Activated naive CD4-positive, alpha-beta T cell treated with anti-CD3 and anti-CD28 coated beads for 36 hours (primary cell): ENCODE data around the gene KIRREL3. TPM values are rescaled to one million over a fixed set of nuclear protein-coding genes. Genes with fewer than 3 reads are reported as not detected.

Source experiments
- CTCF ChIA-PET: fragments of 350-600 bp; sonication (Branson Sonifier 250); formaldehyde crosslinking; loops from one replicate; lab custom pipeline; 2021; ENCODE audit warnings: antibody characterized with exemption; lab: Charles Lee
- DNase-seq: peaks from one replicate; pipeline ENCODE4 v3.0.0-alpha.2; 2020
- H3K27ac Mint-ChIP-seq: one replicate; pipeline ENCODE4 v1.8.0; 2021; ENCODE audit warnings: mild to moderate bottlenecking, mixed read lengths
- H3K27me3 Mint-ChIP-seq: one replicate; pipeline ENCODE4 v1.8.0; 2021; ENCODE audit warnings: low read depth, mixed read lengths
- H3K36me3 Mint-ChIP-seq: one replicate; pipeline ENCODE4 v1.8.0; 2021; ENCODE audit warnings: low read depth, mixed read lengths
- H3K4me1 Mint-ChIP-seq: one replicate; pipeline ENCODE4 v1.8.0; 2021; ENCODE audit warnings: low read depth, mixed read lengths
- H3K4me3 Mint-ChIP-seq: one replicate; pipeline ENCODE4 v1.8.0; 2021; ENCODE audit warnings: mild to moderate bottlenecking, moderate library complexity, mixed read lengths
- H3K9me3 Mint-ChIP-seq: one replicate; pipeline ENCODE4 v1.8.0; 2021; ENCODE audit warnings: mixed read lengths
- intact Hi-C: fragments of 100-400 bp; cut with micrococcal nuclease; formaldehyde crosslinking; loops from one replicate; pipeline ENCODE4 v1.15.1; 2023
- total RNA-seq, 2 experiments: library from RNA; stranded (reverse); gene quantifications; one replicate each; pipeline ENCODE4 v1.2.3, GENCODE V29; 2021

KIRREL3 gene
- total RNA-seq, 2 experiments from 2014 or later, result not detected

DNA sequence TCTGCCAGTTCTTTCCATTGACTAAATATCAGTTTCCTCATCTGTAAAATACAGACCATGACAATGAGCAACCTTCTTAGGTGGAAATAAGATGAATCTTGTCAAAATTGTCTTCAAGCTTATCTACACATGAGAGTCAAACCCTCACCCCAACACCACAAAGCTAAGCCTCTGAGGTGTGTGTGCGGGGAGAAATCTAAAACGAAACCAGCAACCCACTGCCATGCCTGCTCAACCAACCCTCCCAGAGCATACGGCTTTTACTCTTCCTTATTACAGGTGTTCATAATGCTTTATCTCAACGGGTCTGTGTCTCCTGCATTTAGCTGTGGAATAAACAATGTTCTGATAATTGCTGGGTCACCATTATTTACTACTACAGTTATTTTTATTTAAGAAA lies 235.4 kb downstream of the KIRREL3 start:
- intact Hi-C loops, result no loop called here
- CTCF ChIA-PET, result no interaction called here
- H3K27ac Mint-ChIP-seq, result no peak overlapping the region
- H3K36me3 Mint-ChIP-seq, result no peaks in the 10 kb centered on the region
- H3K27me3 Mint-ChIP-seq, result peaks cover 5% of the 10 kb centered on the region
- no peaks in the 10 kb centered on the region for H3K9me3 Mint-ChIP-seq
- H3K4me3 Mint-ChIP-seq, result no peak overlapping the region
- no peaks in the 10 kb centered on the region for H3K4me1 Mint-ChIP-seq
- DNase-seq, result no peak

DNA sequence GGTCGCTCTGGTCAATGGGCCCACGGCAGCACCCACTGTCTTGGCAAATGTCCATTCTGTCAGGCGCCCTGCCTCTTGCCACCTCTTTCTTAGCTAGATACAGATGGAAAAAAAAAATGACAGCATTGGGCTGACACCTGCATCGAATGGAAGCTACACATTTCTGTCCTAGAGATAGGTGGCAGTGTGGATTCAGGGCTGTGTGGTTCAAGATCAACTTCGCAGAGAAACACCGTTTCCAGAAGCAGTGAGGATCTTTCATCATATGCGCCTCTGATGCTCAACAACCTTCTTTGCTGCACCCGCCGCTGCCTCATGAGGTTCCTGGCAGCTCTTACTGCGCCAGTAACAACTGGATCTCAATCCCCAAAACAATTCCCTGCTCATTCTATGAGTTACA lies 236.3 kb downstream of the KIRREL3 start:
- intact Hi-C loops, result no loop called here
- no peak overlapping the region for H3K27ac Mint-ChIP-seq
- H3K27me3 Mint-ChIP-seq, result peaks cover 5% of the 10 kb centered on the region
- no peaks in the 10 kb centered on the region for H3K9me3 Mint-ChIP-seq
- CTCF ChIA-PET, result no interaction called here
- no peaks in the 10 kb centered on the region for H3K36me3 Mint-ChIP-seq
- H3K4me1 Mint-ChIP-seq, result no peaks in the 10 kb centered on the region
- DNase-seq, result no peak
- no peak overlapping the region for H3K4me3 Mint-ChIP-seq

DNA sequence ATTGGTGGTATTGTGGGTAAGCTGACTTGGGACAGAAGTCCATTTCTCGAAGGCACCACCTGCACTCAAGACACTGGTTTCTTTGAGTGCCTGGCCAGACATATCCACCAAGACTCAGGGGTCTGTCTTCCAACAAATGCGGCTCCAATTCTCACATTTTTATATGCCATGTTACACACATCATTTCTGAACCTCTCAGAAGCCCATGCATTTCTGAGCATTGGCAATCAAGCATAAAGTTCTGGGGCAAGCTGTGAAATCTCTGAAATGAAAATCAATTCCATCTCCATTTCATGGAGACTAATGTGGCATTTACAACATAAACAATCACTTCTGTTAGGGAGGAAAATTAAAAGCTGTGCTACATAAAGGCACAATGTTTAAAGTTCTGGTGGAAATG lies 243.7 kb downstream of the KIRREL3 start:
- intact Hi-C loops, result no loop called here
- H3K4me3 Mint-ChIP-seq, result no peak overlapping the region
- peaks cover 9% of the 10 kb centered on the region for H3K27me3 Mint-ChIP-seq
- H3K4me1 Mint-ChIP-seq, result no peaks in the 10 kb centered on the region
- H3K27ac Mint-ChIP-seq, result no peak overlapping the region
- no peaks in the 10 kb centered on the region for H3K36me3 Mint-ChIP-seq
- no peaks in the 10 kb centered on the region for H3K9me3 Mint-ChIP-seq
- CTCF ChIA-PET, result no interaction called here
- no peak for DNase-seq

DNA sequence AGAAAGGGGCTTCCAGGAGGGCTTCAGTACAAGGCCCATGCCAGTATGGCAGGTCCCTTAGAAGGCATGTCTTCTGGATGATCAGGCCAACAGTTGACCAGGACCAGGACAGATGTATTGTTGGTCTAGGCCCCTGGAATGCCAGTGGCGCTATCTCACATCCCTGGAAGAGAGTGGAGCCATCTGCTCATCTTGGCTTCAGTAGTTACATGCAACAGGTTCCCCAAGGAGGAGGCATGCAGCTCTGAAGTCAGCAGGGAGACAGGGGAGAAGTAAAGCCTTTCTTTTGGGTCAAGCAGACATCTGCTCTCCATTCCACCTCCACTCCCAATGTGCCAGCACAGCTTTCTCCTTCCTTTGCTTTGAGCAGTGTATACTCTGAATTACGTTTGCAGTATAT lies 244.1 kb downstream of the KIRREL3 start:
- H3K4me1 Mint-ChIP-seq, result no peaks in the 10 kb centered on the region
- H3K4me3 Mint-ChIP-seq, result no peak overlapping the region
- CTCF ChIA-PET, result no interaction called here
- H3K36me3 Mint-ChIP-seq, result no peaks in the 10 kb centered on the region
- H3K9me3 Mint-ChIP-seq, result no peaks in the 10 kb centered on the region
- intact Hi-C loops, result no loop called here
- peaks cover 9% of the 10 kb centered on the region for H3K27me3 Mint-ChIP-seq
- DNase-seq, result no peak
- no peak overlapping the region for H3K27ac Mint-ChIP-seq

DNA sequence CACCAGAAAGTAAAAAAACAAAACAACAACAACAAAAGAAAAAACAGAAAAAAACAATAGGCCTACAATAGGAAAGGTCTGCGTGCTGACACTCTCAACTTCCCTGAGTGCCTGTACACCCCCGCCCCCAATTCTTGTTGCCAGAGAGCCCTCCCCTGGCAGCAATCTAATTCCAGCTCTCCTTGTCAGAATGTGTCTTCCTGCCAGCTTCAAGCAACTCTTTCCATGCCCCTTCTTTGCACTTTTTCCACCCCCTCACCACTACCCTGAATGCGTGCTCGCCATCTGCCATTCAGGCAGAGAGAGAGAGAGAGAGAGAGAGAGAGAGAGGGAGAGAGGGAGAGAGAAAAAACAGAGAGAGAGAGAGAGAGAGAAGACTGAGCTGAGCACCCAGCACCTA lies 245.0 kb downstream of the KIRREL3 start:
- no peaks in the 10 kb centered on the region for H3K36me3 Mint-ChIP-seq
- H3K4me3 Mint-ChIP-seq, result no peak overlapping the region
- H3K27ac Mint-ChIP-seq, result no peak overlapping the region
- CTCF ChIA-PET, result interaction anchor here (0.7 kb wide), 1 partner anchor 564 kb away, joined by 3 read pairs; no protein-coding TSS in a partner anchor
- peaks cover 9% of the 10 kb centered on the region for H3K27me3 Mint-ChIP-seq
- H3K4me1 Mint-ChIP-seq, result no peaks in the 10 kb centered on the region
- intact Hi-C loops, result no loop called here
- DNase-seq, result no peak
- H3K9me3 Mint-ChIP-seq, result no peaks in the 10 kb centered on the region

DNA sequence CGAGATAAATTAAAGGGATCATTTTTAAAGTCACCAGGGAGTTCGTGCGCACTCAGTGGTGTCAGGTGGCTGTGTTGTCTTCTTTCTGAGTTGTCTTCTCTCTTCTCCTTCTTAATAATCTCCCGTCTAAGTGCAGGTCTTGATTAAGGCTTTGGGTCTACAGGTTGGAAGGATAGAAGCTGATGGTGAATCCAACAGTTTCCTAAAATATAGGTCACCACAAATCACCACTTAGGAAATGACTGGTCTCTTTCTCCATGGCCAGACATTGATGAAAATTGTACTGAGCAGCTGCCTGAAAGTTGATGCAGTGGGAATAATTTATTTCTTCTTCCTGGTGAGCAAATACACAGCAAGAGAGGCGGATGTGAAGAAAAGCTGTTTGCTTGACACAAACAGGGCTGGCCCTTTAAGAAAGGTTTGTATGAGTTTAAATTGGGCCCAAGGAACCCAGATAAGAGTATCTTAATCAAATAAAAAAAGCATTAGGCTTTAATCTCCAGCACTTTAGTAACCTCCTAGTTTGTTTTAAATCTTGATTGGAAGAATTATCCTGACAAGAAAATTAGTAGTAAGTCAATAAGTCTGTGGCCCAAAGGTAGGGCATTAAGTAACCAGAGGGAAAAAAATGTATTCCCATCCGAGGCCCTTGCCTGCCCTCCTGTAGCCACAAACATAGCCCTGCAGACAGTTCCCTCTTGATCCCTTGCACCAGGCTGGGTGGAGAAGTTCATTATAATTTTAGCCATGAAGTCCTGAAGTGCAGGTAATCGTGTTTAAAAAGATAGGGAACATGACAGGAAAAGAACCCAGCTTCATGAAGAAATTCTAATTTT lies 245.8 kb downstream of the KIRREL3 start:
- CTCF ChIA-PET, result interaction anchor here (0.7 kb wide), 1 partner anchor 565 kb away, joined by 3 read pairs; no protein-coding TSS in a partner anchor

DNA sequence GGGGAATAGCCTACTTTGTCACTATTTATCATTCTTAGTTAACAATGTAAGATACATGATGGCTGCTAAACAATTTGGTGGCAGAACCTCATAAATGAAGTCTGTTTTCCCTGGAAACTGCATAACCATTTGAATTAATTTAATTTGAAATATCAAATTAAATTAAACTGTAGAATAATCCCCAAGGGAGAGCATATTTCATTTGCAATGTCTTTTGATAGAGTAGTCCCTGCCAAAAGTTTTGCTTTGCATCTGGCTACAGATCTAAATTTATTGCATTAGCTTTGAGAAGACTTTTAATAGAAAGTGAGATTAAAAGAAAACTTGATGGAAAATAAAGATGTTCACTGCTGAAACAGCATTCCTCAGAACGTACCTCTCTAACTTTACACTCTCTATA lies 246.6 kb downstream of the KIRREL3 start:
- H3K9me3 Mint-ChIP-seq, result no peaks in the 10 kb centered on the region
- intact Hi-C loops, result no loop called here
- H3K4me3 Mint-ChIP-seq, result no peak overlapping the region
- H3K27me3 Mint-ChIP-seq, result peaks cover 15% of the 10 kb centered on the region
- no peak overlapping the region for H3K27ac Mint-ChIP-seq
- DNase-seq, result no peak
- no peaks in the 10 kb centered on the region for H3K36me3 Mint-ChIP-seq
- CTCF ChIA-PET, result no interaction called here
- H3K4me1 Mint-ChIP-seq, result no peaks in the 10 kb centered on the region

More for the DNA sequence above, 245.8 kb downstream of the KIRREL3 start:
- no peak overlapping the region for H3K27ac Mint-ChIP-seq
- DNase-seq, result no peak
- no peaks in the 10 kb centered on the region for H3K4me1 Mint-ChIP-seq
- no peaks in the 10 kb centered on the region for H3K36me3 Mint-ChIP-seq
- H3K9me3 Mint-ChIP-seq, result no peaks in the 10 kb centered on the region
- H3K27me3 Mint-ChIP-seq, result peaks cover 9% of the 10 kb centered on the region
- intact Hi-C loops, result no loop called here
- H3K4me3 Mint-ChIP-seq, result no peak overlapping the region

DNA sequence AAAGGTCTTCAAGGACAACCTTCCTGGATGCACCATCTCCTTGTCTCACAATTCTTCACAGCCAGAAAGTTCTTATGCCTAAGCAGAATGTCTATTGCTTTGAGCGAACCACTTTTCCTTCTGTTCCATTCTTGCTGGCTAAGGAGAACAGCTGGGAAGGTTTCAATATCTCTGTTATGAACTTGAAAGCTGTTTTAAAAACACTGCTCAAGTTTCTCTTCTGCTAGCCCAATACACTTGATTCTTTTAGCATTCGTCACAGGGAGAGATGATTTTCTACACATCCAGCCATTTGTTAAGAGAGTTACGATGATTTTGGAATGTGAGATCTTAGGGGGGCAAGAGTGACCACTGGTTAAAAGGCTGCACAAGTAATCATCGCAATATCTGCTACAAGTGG lies 249.3 kb downstream of the KIRREL3 start:
- no peak for DNase-seq
- CTCF ChIA-PET, result interaction anchor here (1.2 kb wide), 1 partner anchor 9 kb away, joined by 3 read pairs; no protein-coding TSS in a partner anchor
- intact Hi-C loops, result no loop called here
- Mint-ChIP-seq H3K27ac (no peak overlapping the region), H3K4me3 (no peak overlapping the region), H3K27me3 (peaks cover 17% of the 10 kb centered on the region), H3K9me3 (no peaks in the 10 kb centered on the region), H3K4me1 (no peaks in the 10 kb centered on the region), H3K36me3 (no peaks in the 10 kb centered on the region)

DNA sequence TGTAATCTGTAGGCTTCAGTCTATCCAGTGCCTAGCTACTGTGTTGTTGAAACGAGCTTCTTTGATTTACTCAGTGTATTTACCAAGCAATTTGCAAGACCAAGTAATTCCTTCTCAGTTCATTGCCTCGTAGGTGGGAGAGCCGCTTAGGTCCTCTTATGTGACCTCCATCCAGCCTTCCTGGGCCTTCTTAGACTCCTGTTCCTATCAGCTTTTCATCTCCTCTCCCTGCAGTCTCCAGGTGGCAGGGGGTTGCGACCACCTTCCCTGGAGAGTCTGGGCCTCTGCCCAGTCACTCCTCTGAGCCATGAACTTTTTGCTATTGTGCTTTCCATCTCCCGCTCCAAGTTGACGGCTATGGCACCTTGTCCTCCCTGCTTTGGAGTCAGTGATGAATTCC lies 251.8 kb downstream of the KIRREL3 start:
- DNase-seq, result no peak
- H3K4me1 Mint-ChIP-seq, result no peaks in the 10 kb centered on the region
- H3K4me3 Mint-ChIP-seq, result no peak overlapping the region
- H3K27ac Mint-ChIP-seq, result no peak overlapping the region
- no peaks in the 10 kb centered on the region for H3K36me3 Mint-ChIP-seq
- H3K9me3 Mint-ChIP-seq, result no peaks in the 10 kb centered on the region
- CTCF ChIA-PET, result no interaction called here
- intact Hi-C loops, result no loop called here
- H3K27me3 Mint-ChIP-seq, result peaks cover 9% of the 10 kb centered on the region

DNA sequence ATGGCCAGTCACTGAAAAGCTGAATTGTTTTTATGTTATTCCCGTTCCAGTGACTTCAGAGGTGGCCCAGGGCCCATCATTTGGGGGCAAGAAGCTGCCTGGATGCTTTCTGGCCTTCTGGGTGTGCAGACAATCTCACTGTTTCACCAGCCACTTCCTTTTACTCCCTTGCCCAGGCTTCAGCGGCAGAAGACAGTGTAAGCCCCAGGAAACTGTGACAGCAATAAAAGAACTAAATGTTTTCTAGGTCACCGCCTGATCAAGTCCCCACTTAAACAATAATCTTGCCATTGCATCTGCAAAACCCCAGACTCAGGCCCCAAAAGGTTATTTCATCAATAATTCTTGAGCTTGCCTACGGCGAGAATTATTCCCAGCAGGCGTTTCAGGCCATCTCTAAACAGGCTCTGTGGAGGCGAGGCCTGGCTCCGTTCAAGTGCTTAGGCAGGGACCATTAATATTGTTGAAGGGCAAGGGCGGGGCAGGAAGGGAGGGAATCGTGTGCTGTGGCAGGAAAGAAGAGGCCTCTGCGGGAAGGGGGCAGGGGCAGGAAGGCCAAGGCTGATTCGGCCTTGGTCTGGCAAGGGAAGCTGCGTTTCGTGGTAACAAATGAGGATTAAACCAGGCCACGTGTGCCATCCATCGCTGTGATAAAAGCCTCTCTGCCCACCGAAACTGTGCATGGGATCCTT lies 252.3 kb downstream of the KIRREL3 start:
- no peak for DNase-seq
- Mint-ChIP-seq H3K27me3 (peaks cover 9% of the 10 kb centered on the region), H3K36me3 (no peaks in the 10 kb centered on the region), H3K4me3 (no peak overlapping the region), H3K9me3 (no peaks in the 10 kb centered on the region), H3K4me1 (no peaks in the 10 kb centered on the region), H3K27ac (no peak overlapping the region)
- intact Hi-C loops, result no loop called here
- CTCF ChIA-PET, result no interaction called here

DNA sequence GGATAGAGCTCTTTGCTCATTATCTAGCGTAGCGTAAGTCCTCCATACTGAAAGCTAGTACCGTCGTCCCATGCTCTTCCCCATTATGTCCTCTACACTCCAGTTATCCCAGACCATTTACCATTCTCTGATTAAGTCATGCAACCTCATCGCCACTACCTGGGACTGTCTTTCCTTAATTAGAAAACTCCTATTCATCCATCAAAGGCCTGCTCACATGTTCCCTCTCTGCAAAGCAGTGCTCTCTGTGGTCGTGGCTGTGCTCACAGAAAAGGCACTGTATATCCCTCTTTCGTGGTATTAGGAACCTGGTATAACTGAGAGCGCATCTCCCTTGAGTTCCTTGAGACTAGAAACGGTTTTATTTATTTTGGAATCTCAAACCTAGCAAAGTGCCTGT lies 253.3 kb downstream of the KIRREL3 start:
- no peaks in the 10 kb centered on the region for H3K9me3 Mint-ChIP-seq
- CTCF ChIA-PET, result no interaction called here
- H3K4me1 Mint-ChIP-seq, result no peaks in the 10 kb centered on the region
- peaks cover 7% of the 10 kb centered on the region for H3K27me3 Mint-ChIP-seq
- H3K27ac Mint-ChIP-seq, result no peak overlapping the region
- no peak overlapping the region for H3K4me3 Mint-ChIP-seq
- DNase-seq, result no peak
- intact Hi-C loops, result no loop called here
- H3K36me3 Mint-ChIP-seq, result no peaks in the 10 kb centered on the region

DNA sequence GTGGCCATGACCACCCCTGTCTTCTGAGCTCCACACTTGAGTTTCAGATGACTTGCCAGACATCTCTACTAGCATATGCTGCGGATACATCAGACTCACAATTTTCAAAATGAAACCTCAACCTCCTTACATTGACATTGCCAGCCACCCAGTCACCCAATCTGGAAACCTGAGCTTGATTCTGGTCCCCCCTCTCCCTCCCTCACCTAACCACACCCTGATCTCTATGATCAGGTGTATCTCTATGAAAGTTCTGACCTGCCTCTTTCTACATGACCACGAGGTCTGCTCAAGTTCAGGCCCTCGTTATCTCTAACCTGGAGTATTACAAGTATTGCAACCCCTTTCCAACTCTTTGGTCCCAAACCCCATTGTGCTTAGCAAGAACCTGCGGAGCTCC lies 254.1 kb downstream of the KIRREL3 start:
- intact Hi-C loops, result no loop called here
- no peak overlapping the region for H3K27ac Mint-ChIP-seq
- H3K4me3 Mint-ChIP-seq, result no peak overlapping the region
- CTCF ChIA-PET, result no interaction called here
- H3K36me3 Mint-ChIP-seq, result no peaks in the 10 kb centered on the region
- DNase-seq, result no peak
- peaks cover 10% of the 10 kb centered on the region for H3K27me3 Mint-ChIP-seq
- no peaks in the 10 kb centered on the region for H3K4me1 Mint-ChIP-seq
- no peaks in the 10 kb centered on the region for H3K9me3 Mint-ChIP-seq

DNA sequence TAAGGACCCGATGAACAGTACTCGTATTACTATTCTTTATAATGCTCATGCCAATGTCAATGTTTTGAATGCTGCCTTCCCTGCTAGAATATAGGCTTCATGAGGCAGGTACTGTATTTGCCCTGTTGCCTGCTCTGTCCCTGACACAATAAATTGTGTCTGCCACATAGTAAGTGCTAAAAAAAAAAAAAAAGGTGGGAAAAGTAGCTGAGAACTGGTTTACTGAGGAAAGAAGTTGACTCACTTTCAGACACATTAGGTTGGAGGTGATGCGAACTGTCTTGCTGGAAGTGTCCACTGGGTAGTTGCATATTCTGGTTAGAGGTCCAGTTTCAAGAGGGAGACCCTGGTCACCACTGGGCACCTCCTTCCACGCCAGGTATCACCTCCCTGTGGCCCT lies 255.9 kb downstream of the KIRREL3 start:
- Mint-ChIP-seq H3K27ac (no peak overlapping the region), H3K36me3 (no peaks in the 10 kb centered on the region), H3K27me3 (peaks cover 12% of the 10 kb centered on the region), H3K4me3 (no peak overlapping the region), H3K4me1 (no peaks in the 10 kb centered on the region), H3K9me3 (no peaks in the 10 kb centered on the region)
- CTCF ChIA-PET, result no interaction called here
- intact Hi-C loops, result no loop called here
- no peak for DNase-seq
